ENCODE results near the gene GPR3.
A peak's percentile ranks its signal among the peaks of the same experiment; 100 is the strongest.

GPR3 gene

DNA sequence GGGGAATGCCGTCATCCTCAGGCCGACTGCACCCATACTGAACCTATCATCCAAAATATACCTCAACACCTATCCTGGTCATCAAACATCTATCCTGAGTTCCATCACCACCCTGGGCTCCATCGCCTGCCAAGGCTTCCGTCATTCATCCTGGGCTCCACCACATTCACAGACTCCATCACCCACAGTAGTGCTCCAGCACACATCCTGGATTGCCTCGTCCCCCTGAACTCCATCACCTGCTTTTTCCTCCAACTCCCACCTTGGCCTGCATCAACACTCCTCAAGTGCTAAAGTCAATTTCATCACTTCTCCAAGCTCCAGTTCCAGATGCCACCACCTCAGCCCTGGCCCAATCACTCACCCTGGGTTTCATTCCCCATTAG is 33.5 kb upstream of the GPR3 start:
- peaks cover 6% of the 10 kb centered on the region for H3K27me3 ChIP-seq (ENCODE audit: insufficient read depth, poor library complexity, severe bottlenecking)
- TF ChIP-seq POLR2AphosphoS5 (IDR thresholded peaks at IDR 0.05; ENCODE audit: low read depth) (no peak), SPI1 (IDR thresholded peaks at IDR 0.05; ENCODE audit: borderline replicate concordance, low read depth) (no peak), GABPA (IDR thresholded peaks at IDR 0.05; ENCODE audit: low read depth) (no peak), REST (IDR thresholded peaks at IDR 0.05; ENCODE audit: insufficient replicate concordance, low read depth) (no peak)
- TF ChIP-seq, protein P1, sequence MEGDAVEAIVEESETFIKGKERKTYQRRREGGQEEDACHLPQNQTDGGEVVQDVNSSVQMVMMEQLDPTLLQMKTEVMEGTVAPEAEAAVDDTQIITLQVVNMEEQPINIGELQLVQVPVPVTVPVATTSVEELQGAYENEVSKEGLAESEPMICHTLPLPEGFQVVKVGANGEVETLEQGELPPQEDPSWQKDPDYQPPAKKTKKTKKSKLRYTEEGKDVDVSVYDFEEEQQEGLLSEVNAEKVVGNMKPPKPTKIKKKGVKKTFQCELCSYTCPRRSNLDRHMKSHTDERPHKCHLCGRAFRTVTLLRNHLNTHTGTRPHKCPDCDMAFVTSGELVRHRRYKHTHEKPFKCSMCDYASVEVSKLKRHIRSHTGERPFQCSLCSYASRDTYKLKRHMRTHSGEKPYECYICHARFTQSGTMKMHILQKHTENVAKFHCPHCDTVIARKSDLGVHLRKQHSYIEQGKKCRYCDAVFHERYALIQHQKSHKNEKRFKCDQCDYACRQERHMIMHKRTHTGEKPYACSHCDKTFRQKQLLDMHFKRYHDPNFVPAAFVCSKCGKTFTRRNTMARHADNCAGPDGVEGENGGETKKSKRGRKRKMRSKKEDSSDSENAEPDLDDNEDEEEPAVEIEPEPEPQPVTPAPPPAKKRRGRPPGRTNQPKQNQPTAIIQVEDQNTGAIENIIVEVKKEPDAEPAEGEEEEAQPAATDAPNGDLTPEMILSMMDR (IDR thresholded peaks at IDR 0.05; ENCODE audit: insufficient read depth, low read length): no peak
- DNase-seq (ENCODE audit: low read depth in 1 of 2, low spot score in 1 of 2): no peak
- H3K27ac ChIP-seq (replicated peaks): no peak overlapping the region
- no peak overlapping the region for H3K4me3 ChIP-seq (replicated peaks; ENCODE audit: insufficient read depth, low read length)

- Histone ChIP-seq H3K27me3 (ENCODE audit: insufficient read depth, poor library complexity, severe bottlenecking) (peaks cover 6% of the 10 kb centered on the region), H3K4me3 (replicated peaks; ENCODE audit: insufficient read depth, low read length) (no peak overlapping the region), H3K27ac (replicated peaks) (no peak overlapping the region)
- DNase-seq (ENCODE audit: low read depth in 1 of 2, low spot score in 1 of 2): no peak
- TF ChIP-seq SPI1 (IDR thresholded peaks at IDR 0.05; ENCODE audit: borderline replicate concordance, low read depth) (no peak), POLR2AphosphoS5 (IDR thresholded peaks at IDR 0.05; ENCODE audit: low read depth) (no peak), REST (IDR thresholded peaks at IDR 0.05; ENCODE audit: insufficient replicate concordance, low read depth) (no peak), GABPA (IDR thresholded peaks at IDR 0.05; ENCODE audit: low read depth) (no peak)
- TF ChIP-seq, protein P1 (IDR thresholded peaks at IDR 0.05; ENCODE audit: insufficient read depth, low read length): no peak
These were observed 32.6 kb upstream of the GPR3 start for GRCh38 chr1:27359822-27360158.

GRCh38 chr1:27360159-27361043 is 32.0 kb upstream of the GPR3 start:
- H3K27ac ChIP-seq (replicated peaks): no peak overlapping the region
- H3K27me3 ChIP-seq (ENCODE audit: insufficient read depth, poor library complexity, severe bottlenecking): peaks cover 6% of the 10 kb centered on the region
- TF ChIP-seq POLR2AphosphoS5 (IDR thresholded peaks at IDR 0.05; ENCODE audit: low read depth) (no peak), SPI1 (IDR thresholded peaks at IDR 0.05; ENCODE audit: borderline replicate concordance, low read depth) (no peak), GABPA (IDR thresholded peaks at IDR 0.05; ENCODE audit: low read depth) (no peak), REST (IDR thresholded peaks at IDR 0.05; ENCODE audit: insufficient replicate concordance, low read depth) (no peak)
- TF ChIP-seq, protein P1 (IDR thresholded peaks at IDR 0.05; ENCODE audit: insufficient read depth, low read length): no peak
- DNase-seq (ENCODE audit: low read depth in 1 of 2, low spot score in 1 of 2): no peak
- H3K4me3 ChIP-seq (replicated peaks; ENCODE audit: insufficient read depth, low read length): peak overlapping the region; percentile 61
